Measurements from ENCODE around the gene MGAT5. TPM values are rescaled to one million over a fixed set of nuclear protein-coding genes. Genes with fewer than 3 reads are reported as not detected.

Gene MGAT5, protein sequence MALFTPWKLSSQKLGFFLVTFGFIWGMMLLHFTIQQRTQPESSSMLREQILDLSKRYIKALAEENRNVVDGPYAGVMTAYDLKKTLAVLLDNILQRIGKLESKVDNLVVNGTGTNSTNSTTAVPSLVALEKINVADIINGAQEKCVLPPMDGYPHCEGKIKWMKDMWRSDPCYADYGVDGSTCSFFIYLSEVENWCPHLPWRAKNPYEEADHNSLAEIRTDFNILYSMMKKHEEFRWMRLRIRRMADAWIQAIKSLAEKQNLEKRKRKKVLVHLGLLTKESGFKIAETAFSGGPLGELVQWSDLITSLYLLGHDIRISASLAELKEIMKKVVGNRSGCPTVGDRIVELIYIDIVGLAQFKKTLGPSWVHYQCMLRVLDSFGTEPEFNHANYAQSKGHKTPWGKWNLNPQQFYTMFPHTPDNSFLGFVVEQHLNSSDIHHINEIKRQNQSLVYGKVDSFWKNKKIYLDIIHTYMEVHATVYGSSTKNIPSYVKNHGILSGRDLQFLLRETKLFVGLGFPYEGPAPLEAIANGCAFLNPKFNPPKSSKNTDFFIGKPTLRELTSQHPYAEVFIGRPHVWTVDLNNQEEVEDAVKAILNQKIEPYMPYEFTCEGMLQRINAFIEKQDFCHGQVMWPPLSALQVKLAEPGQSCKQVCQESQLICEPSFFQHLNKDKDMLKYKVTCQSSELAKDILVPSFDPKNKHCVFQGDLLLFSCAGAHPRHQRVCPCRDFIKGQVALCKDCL
- 10 to 100 TPM; 34.1 to 47.5 (median 42.6) TPM for total RNA-seq

DNA sequence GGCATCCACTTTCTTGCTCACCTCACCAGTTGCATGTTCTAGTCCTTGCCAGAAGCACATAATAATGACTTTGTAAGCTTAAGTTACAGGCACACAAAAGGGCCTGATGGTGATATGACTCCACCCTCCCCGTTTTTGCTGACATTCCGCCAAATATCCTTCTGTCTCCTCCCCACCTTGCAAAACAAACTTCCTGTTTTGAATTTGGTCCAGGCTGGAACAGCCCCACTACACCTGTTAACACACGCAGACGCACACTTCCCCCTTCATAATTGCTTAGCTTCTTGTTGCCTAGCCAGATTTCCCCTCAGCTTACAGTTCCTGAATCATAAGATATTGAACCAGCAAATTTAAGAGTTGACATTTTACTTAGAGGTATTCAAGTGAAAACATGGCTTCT is at the start of gene MGAT5:
Gene MGAT5 (plus strand): TSS at position 269 of the 400 bp plus-strand sequence. CDS start 332 bp downstream, outside the sequence.
- peak within 1 kb of the TSS in 1 of 4 donors; percentile 24 for H3K27ac ChIP-seq

DNA sequence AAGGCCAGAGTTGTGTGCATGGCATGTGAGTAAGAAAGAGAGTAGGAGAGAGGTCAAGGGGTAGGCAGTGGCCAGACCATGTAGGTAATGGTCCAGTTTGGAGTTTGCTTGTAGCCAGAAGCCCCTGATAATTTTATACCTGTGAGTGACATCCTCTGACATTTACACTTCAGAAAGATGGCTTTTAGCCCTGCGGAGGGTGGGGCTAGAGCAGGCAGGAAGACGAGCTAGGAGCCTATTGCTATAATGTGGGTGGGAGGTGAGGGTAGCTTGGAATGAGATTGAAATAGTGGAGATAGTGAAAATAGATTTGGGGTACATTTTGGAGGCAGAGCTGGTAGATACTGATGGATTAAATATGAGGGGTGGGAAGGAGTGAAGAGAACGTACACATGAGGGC is 48.8 kb upstream of the MGAT5 start:
- TF ChIP-seq POLR2A (IDR thresholded peaks at IDR 0.05) (no peak), EP300 (IDR thresholded peaks at IDR 0.05) (no peak)
- TF ChIP-seq, protein P1, sequence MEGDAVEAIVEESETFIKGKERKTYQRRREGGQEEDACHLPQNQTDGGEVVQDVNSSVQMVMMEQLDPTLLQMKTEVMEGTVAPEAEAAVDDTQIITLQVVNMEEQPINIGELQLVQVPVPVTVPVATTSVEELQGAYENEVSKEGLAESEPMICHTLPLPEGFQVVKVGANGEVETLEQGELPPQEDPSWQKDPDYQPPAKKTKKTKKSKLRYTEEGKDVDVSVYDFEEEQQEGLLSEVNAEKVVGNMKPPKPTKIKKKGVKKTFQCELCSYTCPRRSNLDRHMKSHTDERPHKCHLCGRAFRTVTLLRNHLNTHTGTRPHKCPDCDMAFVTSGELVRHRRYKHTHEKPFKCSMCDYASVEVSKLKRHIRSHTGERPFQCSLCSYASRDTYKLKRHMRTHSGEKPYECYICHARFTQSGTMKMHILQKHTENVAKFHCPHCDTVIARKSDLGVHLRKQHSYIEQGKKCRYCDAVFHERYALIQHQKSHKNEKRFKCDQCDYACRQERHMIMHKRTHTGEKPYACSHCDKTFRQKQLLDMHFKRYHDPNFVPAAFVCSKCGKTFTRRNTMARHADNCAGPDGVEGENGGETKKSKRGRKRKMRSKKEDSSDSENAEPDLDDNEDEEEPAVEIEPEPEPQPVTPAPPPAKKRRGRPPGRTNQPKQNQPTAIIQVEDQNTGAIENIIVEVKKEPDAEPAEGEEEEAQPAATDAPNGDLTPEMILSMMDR (IDR thresholded peaks at IDR 0.05), result no peak
- Histone ChIP-seq H3K4me3 (no peak overlapping the region), H3K27ac (no peak overlapping the region), H3K27me3 (no peaks in the 10 kb centered on the region), H3K4me1 (peaks cover 0 to 49% (median 22%) of the 10 kb centered on the region in 4 donors), H3K9me3 (no peaks in the 10 kb centered on the region), H3K36me3 (no peaks in the 10 kb centered on the region)
- 88 to 92% methylated on average over 3 of the region's 3 CpGs for WGBS, 2 donors
- DNase-seq (ENCODE audit: low spot score in 2 of 2), result no peak

More for the DNA sequence above, at the start of gene MGAT5:
- no peak within 1 kb of the TSS for H3K4me3 ChIP-seq
- H3K9me3 ChIP-seq, result no peaks in the 10 kb centered on the region
- no peaks in the 10 kb centered on the region for H3K36me3 ChIP-seq
- H3K4me1 ChIP-seq, result peaks cover 0 to 57% (median 29%) of the 10 kb centered on the region in 4 donors
- no peak for DNase-seq (ENCODE audit: low spot score in 2 of 2)
- H3K27me3 ChIP-seq, result no peaks in the 10 kb centered on the region
- WGBS, 2 donors, result 54 to 57% methylated on average over 4 of the region's 4 CpGs
- peak in 1 of 2 donors; percentile 25 for TF ChIP-seq EP300 (IDR thresholded peaks at IDR 0.05)
- TF ChIP-seq, protein P1 (IDR thresholded peaks at IDR 0.05), result no peak
- no peak for TF ChIP-seq POLR2A (IDR thresholded peaks at IDR 0.05)

DNA sequence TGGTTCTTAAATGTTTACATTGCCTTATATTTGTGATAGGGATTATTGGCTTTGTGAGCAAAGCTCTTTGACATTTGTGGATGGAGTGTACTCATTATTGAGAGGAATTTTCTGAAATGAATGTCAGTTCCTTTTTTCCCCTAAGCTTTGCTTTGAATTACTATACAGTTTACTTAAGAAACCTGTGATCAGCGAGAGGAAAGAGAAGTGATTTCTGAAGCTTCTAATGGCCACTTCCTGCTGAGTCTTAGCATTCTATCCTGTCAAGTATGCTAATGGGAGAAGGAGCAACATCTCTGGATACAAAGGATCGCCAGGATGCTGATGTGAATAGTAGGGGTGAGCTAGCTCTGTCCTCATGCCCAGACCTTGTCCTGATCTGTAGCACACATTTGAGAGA is 47.8 kb upstream of the MGAT5 start:
- TF ChIP-seq, protein P1 (IDR thresholded peaks at IDR 0.05), result no peak
- TF ChIP-seq POLR2A (IDR thresholded peaks at IDR 0.05), result no peak
- TF ChIP-seq EP300 (IDR thresholded peaks at IDR 0.05), result no peak
- no peaks in the 10 kb centered on the region for H3K27me3 ChIP-seq
- no peak for DNase-seq (ENCODE audit: low spot score in 2 of 2)
- peaks cover 0 to 46% (median 22%) of the 10 kb centered on the region in 4 donors for H3K4me1 ChIP-seq
- no peak overlapping the region for H3K4me3 ChIP-seq
- H3K27ac ChIP-seq, result peak overlapping the region in 1 of 4 donors; percentile 11
- WGBS, 2 donors, result 68 to 72% methylated on average over 2 of the region's 2 CpGs
- H3K36me3 ChIP-seq, result no peaks in the 10 kb centered on the region
- no peaks in the 10 kb centered on the region for H3K9me3 ChIP-seq

DNA sequence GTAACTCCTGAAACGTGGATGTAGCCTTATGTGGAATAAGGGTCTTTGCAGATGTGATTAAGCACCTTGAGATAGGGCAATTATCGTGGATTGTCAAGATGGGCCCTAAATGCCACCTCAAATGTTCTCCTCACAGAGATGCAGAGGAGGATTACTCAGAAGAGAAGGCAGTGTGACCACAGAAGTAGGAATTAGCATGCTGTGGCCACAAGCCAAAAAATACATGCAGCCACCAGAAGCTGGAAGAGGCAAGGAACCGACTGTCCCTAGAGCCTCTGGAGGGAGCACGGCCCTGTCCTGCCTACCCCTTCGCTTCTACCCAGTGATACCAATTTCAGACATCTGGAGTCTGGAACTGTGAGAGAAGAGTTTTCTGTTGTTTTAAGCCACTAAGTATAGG is 47.3 kb upstream of the MGAT5 start:
- Histone ChIP-seq H3K4me3 (no peak overlapping the region), H3K4me1 (peaks cover 0 to 46% (median 22%) of the 10 kb centered on the region in 4 donors), H3K9me3 (no peaks in the 10 kb centered on the region), H3K36me3 (no peaks in the 10 kb centered on the region), H3K27me3 (no peaks in the 10 kb centered on the region), H3K27ac (peak overlapping the region in 1 of 4 donors; percentile 11)
- no peak for DNase-seq (ENCODE audit: low spot score in 2 of 2)
- TF ChIP-seq, protein P1 (IDR thresholded peaks at IDR 0.05), result no peak
- TF ChIP-seq POLR2A (IDR thresholded peaks at IDR 0.05) (no peak), EP300 (IDR thresholded peaks at IDR 0.05) (no peak)
- WGBS, 2 donors, result 63 to 74% methylated on average over 5 of the region's 5 CpGs
